ENCODE results near the gene AGPAT2.
"Not testable (repeated sequence)": the region's sequence is repeated elsewhere in the genome, so short reads cannot be mapped to it uniquely, and the experiment has no call there.

Gene AGPAT2

GRCh38 chr9:136720251-136720897 lies 33.1 kb upstream of the AGPAT2 start:
- no peak for FAIRE-seq

- no peak for FAIRE-seq
Observed at GRCh38 chr9:136719195-136719880, 32.1 kb upstream of the AGPAT2 start.

- no peak for FAIRE-seq
Observed at GRCh38 chr9:136718345-136719194, 31.3 kb upstream of the AGPAT2 start.

GRCh38 chr9:136717399-136717798 lies 30.1 kb upstream of the AGPAT2 start:
- no peak for FAIRE-seq

GRCh38 chr9:136714893-136715274 lies 27.6 kb upstream of the AGPAT2 start:
- no peak for FAIRE-seq

- FAIRE-seq = no peak
Observed at GRCh38 chr9:136714096-136714892, 27.0 kb upstream of the AGPAT2 start.

GRCh38 chr9:136713550-136713949 lies 26.3 kb upstream of the AGPAT2 start:
- no peak for FAIRE-seq

GRCh38 chr9:136712690-136713544 lies 25.7 kb upstream of the AGPAT2 start:
- no peak for FAIRE-seq

- FAIRE-seq = no peak
Observed at GRCh38 chr9:136711751-136712689, 24.8 kb upstream of the AGPAT2 start, which contains the start of gene DIPK1B. DIPK1B (plus strand) TSS chr9:136712572; CDS start chr9:136712666, 94 bp downstream.

- FAIRE-seq = not testable (repeated sequence)
Observed at GRCh38 chr9:136711219-136711648, 24.0 kb upstream of the AGPAT2 start.

GRCh38 chr9:136710543-136710942 lies 23.3 kb upstream of the AGPAT2 start:
- FAIRE-seq = no peak

GRCh38 chr9:136709454-136710109 lies 22.3 kb upstream of the AGPAT2 start:
- FAIRE-seq = no peak

GRCh38 chr9:136707849-136708517 lies 20.7 kb upstream of the AGPAT2 start:
- FAIRE-seq = no peak

GRCh38 chr9:136707011-136707410 lies 19.8 kb upstream of the AGPAT2 start:
- no peak for FAIRE-seq

- FAIRE-seq = no peak
Observed at GRCh38 chr9:136705564-136705963, 18.3 kb upstream of the AGPAT2 start.

GRCh38 chr9:136704741-136705140 lies 17.5 kb upstream of the AGPAT2 start:
- not testable (repeated sequence) for FAIRE-seq

GRCh38 chr9:136703276-136703860 lies 16.1 kb upstream of the AGPAT2 start:
- no peak for FAIRE-seq

GRCh38 chr9:136701668-136702053 lies 14.4 kb upstream of the AGPAT2 start:
- FAIRE-seq = no peak
